ENCODE data around the gene PYDC2.

DNA sequence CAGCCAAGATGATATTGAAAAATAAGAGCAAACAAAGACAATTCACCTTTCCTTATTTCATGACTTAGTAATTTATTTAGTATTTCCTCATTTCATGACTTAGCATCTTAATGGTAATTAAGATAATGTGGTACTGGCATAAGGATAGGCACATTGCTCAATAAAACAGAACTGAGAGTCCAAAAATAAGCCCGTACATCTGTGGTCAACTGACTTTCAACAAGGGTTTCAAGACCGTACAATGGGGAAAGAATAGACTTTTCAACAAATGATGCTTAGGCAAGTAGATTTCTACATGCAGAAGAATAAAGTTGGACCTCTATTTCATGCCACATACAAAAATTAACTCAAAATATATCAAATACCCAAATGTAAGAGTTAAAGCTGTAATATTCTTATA is 603 bp upstream of the PYDC2 start:
- TF ChIP-seq POLR2A (IDR thresholded peaks at IDR 0.05; ENCODE audit: low read depth, low read length) (no peak), POLR2AphosphoS5 (IDR thresholded peaks at IDR 0.05; ENCODE audit: low read depth, low read length) (no peak)
